H1 (cell line): ENCODE results near the gene SNAP47. TPM values are rescaled to one million over a fixed set of nuclear protein-coding genes. Genes with fewer than 3 reads are reported as not detected.

Experiments
- CTCF ChIA-PET: fragments of 300-600 bp; sonication (Branson Sonifier 250); formaldehyde crosslinking; loops from one replicate; lab custom pipeline; 2021; ENCODE audit not compliant: partially characterized antibody; lab: Charles Lee
- POLR2A ChIA-PET: fragments of 300-600 bp; sonication (Branson Sonifier 250); formaldehyde crosslinking; loops from one replicate; lab custom pipeline; 2021; ENCODE audit warnings: inconsistent platforms; ENCODE audit not compliant: partially characterized antibody; lab: Charles Lee
- DNase-seq, 2 experiments: peaks; one replicate each; pipeline versions ENCODE4 v3.0.0 to v3.0.0-alpha.2; 2010 to 2022; ENCODE audit warnings: low spot score in 2 of 2, low read depth in 1 of 2, mixed read lengths in 1 of 2
- FAIRE-seq: peaks from 2 replicates; lab custom pipeline; 2011; peaks lifted over from hg19 to GRCh38; lab: Jason Lieb, UNC
- H2AFZ ChIP-seq: 2 replicates; pipeline ENCODE4 v1.8.1; 2012; ENCODE audit warnings: low read length, inconsistent platforms
- H2AK5ac ChIP-seq: 2 replicates; pipeline ENCODE4 v1.6.1; 2013; ENCODE audit warnings: low read depth, low read length
- H2BK120ac ChIP-seq: replicated peaks from 2 replicates; pipeline ENCODE3; 2013; ENCODE audit warnings: low read depth, low read length, inconsistent platforms
- H2BK12ac ChIP-seq: 2 replicates; pipeline ENCODE4 v1.6.1; 2013; ENCODE audit warnings: low read depth, low read length
- H2BK15ac ChIP-seq: 2 replicates; pipeline ENCODE4 v1.6.1; 2013; ENCODE audit warnings: low read length
- H2BK20ac ChIP-seq: 2 replicates; pipeline ENCODE4 v1.6.1; 2013; ENCODE audit warnings: low read length
- H2BK5ac ChIP-seq: 2 replicates; pipeline ENCODE4 v1.6.1; 2013; ENCODE audit warnings: low read depth, low read length
- H3K14ac ChIP-seq: 2 replicates; pipeline ENCODE4 v1.6.1; 2013; ENCODE audit warnings: inconsistent platforms; ENCODE audit not compliant: insufficient read length
- H3K18ac ChIP-seq: 2 replicates; pipeline ENCODE4 v1.6.1; 2013; ENCODE audit warnings: low read length; ENCODE audit errors: extremely low read depth
- H3K23ac ChIP-seq: 2 replicates; pipeline ENCODE4 v1.6.1; 2013; ENCODE audit warnings: inconsistent platforms; ENCODE audit not compliant: insufficient read length
- H3K23me2 ChIP-seq: 2 replicates; pipeline ENCODE4 v1.6.1; 2013; ENCODE audit warnings: low read depth, low read length
- H3K27ac ChIP-seq: 2 replicates; pipeline ENCODE4 v1.6.1; 2011; ENCODE audit warnings: low read depth, low read length, inconsistent platforms
- H3K27me3 ChIP-seq, 4 experiments: replicated peaks in 1 of 4; 1 replicate in 1 of 4; 2 replicates in 3 of 4; pipeline versions ENCODE4 v1.6.1 to v1.8.1; 2011 to 2013; ENCODE audit warnings: low read length in 3 of 4, mild to moderate bottlenecking in 3 of 4, inconsistent platforms in 2 of 4, mixed read lengths in 2 of 4, moderate library complexity in 1 of 4; ENCODE audit not compliant: control insufficient read depth in 3 of 4, insufficient read depth in 3 of 4; ENCODE audit errors: extremely low read depth in 1 of 4
- H3K36me3 ChIP-seq, 4 experiments: 2 replicates each; pipeline versions ENCODE4 v1.6.1 to v1.8.1; 2011 to 2013; ENCODE audit warnings: mild to moderate bottlenecking in 4 of 4, low read length in 3 of 4, moderate library complexity in 2 of 4, control low read depth in 1 of 4, inconsistent platforms in 1 of 4; ENCODE audit not compliant: insufficient read depth in 4 of 4, control insufficient read depth in 2 of 4
- H3K4ac ChIP-seq: replicated peaks from 2 replicates; pipeline ENCODE3; 2013; ENCODE audit warnings: low read length, low read depth, mixed read lengths, inconsistent platforms; ENCODE audit not compliant: insufficient read length
- H3K4me1 ChIP-seq, 4 experiments: replicated peaks in 1 of 4; 1 replicate in 1 of 4; 2 replicates in 3 of 4; pipeline versions ENCODE4 v1.6.1 to v1.8.1; 2011 to 2013; ENCODE audit warnings: low read length in 3 of 4, inconsistent platforms in 2 of 4, mixed read lengths in 1 of 4; ENCODE audit not compliant: insufficient read depth in 4 of 4, control insufficient read depth in 3 of 4
- H3K4me2 ChIP-seq, 2 experiments: 2 replicates each; pipeline versions ENCODE4 v1.6.1 to v1.8.1; 2011 to 2013; ENCODE audit warnings: low read depth in 2 of 2, low read length in 2 of 2, control low read depth in 1 of 2, inconsistent platforms in 1 of 2, mild to moderate bottlenecking in 1 of 2; ENCODE audit not compliant: insufficient read depth in 1 of 2
- H3K4me3 ChIP-seq, 4 experiments: fragments of 200-600, 300-600 bp in 1 of 4; sonication (generic), shearing (Covaris generic), sonication (Bioruptor Twin) in 1 of 4; 2 replicates each; pipeline versions ENCODE4 v1.5.1 to v1.8.1; 2011 to 2016; ENCODE audit warnings: low read length in 4 of 4, low read depth in 3 of 4, control low read depth in 2 of 4, inconsistent platforms in 2 of 4, mild to moderate bottlenecking in 2 of 4, mixed read lengths in 1 of 4, moderate library complexity in 1 of 4; ENCODE audit not compliant: insufficient read depth in 2 of 4; ENCODE audit errors: extremely low read depth in 1 of 4
- H3K56ac ChIP-seq: replicated peaks from 2 replicates; pipeline ENCODE3; 2013; ENCODE audit warnings: low read depth, mild to moderate bottlenecking, mixed read lengths, low read length, inconsistent platforms; ENCODE audit not compliant: insufficient read length
- H3K79me1 ChIP-seq: 2 replicates; pipeline ENCODE4 v1.6.1; 2013; ENCODE audit warnings: low read depth, low read length, control low read depth
- H3K79me2 ChIP-seq, 2 experiments: 2 replicates each; pipeline versions ENCODE4 v1.6.1 to v1.8.1; 2012 to 2013; ENCODE audit warnings: low read length in 2 of 2, mild to moderate bottlenecking in 2 of 2, inconsistent platforms in 1 of 2; ENCODE audit not compliant: insufficient read depth in 2 of 2, control insufficient read depth in 1 of 2
- H3K9ac ChIP-seq, 4 experiments: replicated peaks in 1 of 4; 1 replicate in 1 of 4; 2 replicates in 3 of 4; pipeline versions ENCODE4 v1.6.1 to v1.8.1; 2011 to 2013; ENCODE audit warnings: low read depth in 3 of 4, low read length in 3 of 4, control low read depth in 2 of 4, mild to moderate bottlenecking in 2 of 4, moderate library complexity in 2 of 4, inconsistent platforms in 1 of 4; ENCODE audit errors: extremely low read depth in 1 of 4
- H3K9me3 ChIP-seq, 2 experiments: 2 replicates each; pipeline versions ENCODE4 v1.6.1 to v1.8.1; 2012 to 2013; ENCODE audit warnings: mild to moderate bottlenecking in 2 of 2, moderate library complexity in 2 of 2, control low read depth in 1 of 2, inconsistent platforms in 1 of 2, low read depth in 1 of 2, low read length in 1 of 2, mixed read lengths in 1 of 2; ENCODE audit not compliant: insufficient read depth in 2 of 2
- H4K20me1 ChIP-seq, 2 experiments: replicated peaks in 1 of 2; 2 replicates each; pipeline versions ENCODE3 to v1.8.1; 2011 to 2013; ENCODE audit warnings: inconsistent platforms in 2 of 2, low read length in 2 of 2, mild to moderate bottlenecking in 1 of 2; ENCODE audit not compliant: insufficient read depth in 2 of 2, control insufficient read depth in 1 of 2
- H4K5ac ChIP-seq: 2 replicates; pipeline ENCODE4 v1.6.1; 2013; ENCODE audit warnings: low read length, low read depth, mixed read lengths, inconsistent platforms; ENCODE audit not compliant: insufficient read length
- H4K8ac ChIP-seq: 2 replicates; pipeline ENCODE4 v1.8.0; 2013; ENCODE audit warnings: mild to moderate bottlenecking, moderate library complexity, low read length, inconsistent platforms; ENCODE audit not compliant: insufficient read depth; ENCODE audit errors: extremely low read depth
- H4K91ac ChIP-seq: replicated peaks from 2 replicates; pipeline ENCODE3; 2013; ENCODE audit warnings: low read length, mixed read lengths, inconsistent platforms; ENCODE audit not compliant: insufficient read length
- ASH2L ChIP-seq: fragments of 200-600, 300-600 bp; sonication (generic); IDR thresholded peaks from one replicate; pipeline ENCODE4 v1.7.1; 2017; ENCODE audit warnings: low read length
- FOSL1 ChIP-seq: IDR thresholded peaks from 2 replicates; pipeline ENCODE4 v1.6.1; 2011; ENCODE audit warnings: mild to moderate bottlenecking, low read depth, low read length, moderate library complexity; ENCODE audit not compliant: insufficient read depth
- HDAC2 ChIP-seq, 2 experiments: fragments of 300-600 bp in 1 of 2; sonication (generic) in 1 of 2; IDR thresholded peaks; 2 replicates each; pipeline ENCODE4 v1.6.1; 2011 to 2012; ENCODE audit warnings: low read depth in 2 of 2, low read length in 2 of 2, mild to moderate bottlenecking in 2 of 2, moderate library complexity in 2 of 2, borderline replicate concordance in 1 of 2, inconsistent platforms in 1 of 2
- KDM4A ChIP-seq: IDR thresholded peaks from one replicate; pipeline ENCODE4 v1.7.1; 2012; ENCODE audit warnings: low read depth, mild to moderate bottlenecking, moderate library complexity, low read length, inconsistent platforms; ENCODE audit not compliant: severe bottlenecking
- KDM5A ChIP-seq: fragments of 200-600 bp; IDR thresholded peaks from 2 replicates; pipeline ENCODE4 v1.7.1; 2012; ENCODE audit warnings: mild to moderate bottlenecking, low read length, inconsistent platforms, mixed read lengths
- NRF1 ChIP-seq: IDR thresholded peaks from 2 replicates; pipeline ENCODE4 v1.6.1; 2011; ENCODE audit warnings: mild to moderate bottlenecking, low read depth, low read length, improper control_type of control experiment
- RBBP5 ChIP-seq: IDR thresholded peaks from 2 replicates; pipeline ENCODE4 v1.7.1; 2012; ENCODE audit warnings: low read depth, mild to moderate bottlenecking, inconsistent platforms, low read length, moderate library complexity, borderline replicate concordance
- RNF2 ChIP-seq: fragments of 200-900, 300-1000 bp; sonication (generic); IDR thresholded peaks from 2 replicates; pipeline ENCODE4 v1.7.1; 2016; ENCODE audit warnings: borderline replicate concordance, low read depth, mild to moderate bottlenecking, antibody characterized with exemption, low read length; ENCODE audit not compliant: poor library complexity, severe bottlenecking; ENCODE audit errors: missing control alignments
- SIRT6 ChIP-seq: IDR thresholded peaks from one replicate; pipeline ENCODE4 v1.7.1; 2012; ENCODE audit warnings: low read length, inconsistent platforms
- SUZ12 ChIP-seq: fragments of 200-600 bp; sonication (generic); IDR thresholded peaks from 2 replicates; pipeline ENCODE4 v1.6.1; 2012; ENCODE audit warnings: mild to moderate bottlenecking, inconsistent platforms, low read length, moderate library complexity, mixed read lengths
- TAF1 ChIP-seq: IDR thresholded peaks from 2 replicates; pipeline ENCODE4 v1.6.1; 2011; ENCODE audit warnings: mild to moderate bottlenecking, low read depth, low read length
- TCF12 ChIP-seq: IDR thresholded peaks from 2 replicates; pipeline ENCODE4 v1.6.1; 2011; ENCODE audit warnings: low read depth, mild to moderate bottlenecking, low read length
- TEAD4 ChIP-seq: IDR thresholded peaks from 2 replicates; pipeline ENCODE4 v1.6.1; 2012; ENCODE audit warnings: low read depth, low read length, inconsistent platforms, mixed read lengths
- WGBS, 2 experiments: shearing (Covaris generic) in 1 of 2; methylation state at CpG; one replicate each; pipeline versions ENCODE4 v1.1.6 to v1.1.7; 2013 to 2015; ENCODE audit warnings: low lambda C conversion rate in 2 of 2, mixed read lengths in 2 of 2, inconsistent platforms in 1 of 2, low coverage in 1 of 2, missing lambda C conversion rate in 1 of 2; ENCODE audit not compliant: insufficient replicate concordance in 2 of 2, insufficient coverage in 1 of 2, insufficient read length in 1 of 2; ENCODE audit errors: extremely low coverage in 1 of 2, missing lambda C conversion rate in 1 of 2; 5-methylcytosine and 5-hydroxymethylcytosine counted together
- polyA plus RNA-seq, 7 experiments: library from polyadenylated mRNA; depleted of rRNA in 3 of 7; stranded (reverse) in 5 of 7; unstranded in 2 of 7; fragments of >200 nt in 5 of 7; fragments of 200-250 nt in 2 of 7; gene quantifications; 1 replicate in 5 of 7; 2 replicates in 1 of 7; 4 replicates in 1 of 7; pipeline versions ENCODE4 v1.2.1 to v1.2.3, GENCODE V29; 2011 to 2013; ENCODE audit warnings: missing spikeins in 2 of 7, mixed read lengths in 2 of 7
- total RNA-seq: library from RNA; stranded (reverse); fragmentation: NEBNext Ultra II Directional; extraction: Animal tissue kit (Norgen Biotek cat#: 25700); gene quantifications from 2 replicates; pipeline ENCODE4 v1.2.1, GENCODE V29; 2021

The SNAP47 gene
- total and polyA plus RNA-seq, 2 of the 8 experiments (the other 6 are each of a cell fraction or from before 2014, with no cell fraction given): 37.6 to 42.2 TPM

GRCh38 chr1:227748496-227749182 lies 13.4 kb downstream of the SNAP47 start:
- H3K27ac ChIP-seq: no peak overlapping the region
- no peak overlapping the region for H4K91ac ChIP-seq
- no peak overlapping the region for H3K56ac ChIP-seq
- no peaks in the 10 kb centered on the region for H3K27me3 ChIP-seq
- FAIRE-seq: no peak
- no peak overlapping the region for H4K5ac ChIP-seq
- H3K18ac ChIP-seq: no peak overlapping the region
- peaks cover 4 to 77% of the 10 kb centered on the region in 2 experiments; a peak in 3 of 4 replicates for H3K79me2 ChIP-seq
- H3K36me3 ChIP-seq: peaks cover 0 to 9% (median 3%) of the 10 kb centered on the region in 4 experiments; a peak in 6 of 8 replicates
- no peaks in the 10 kb centered on the region for H3K9me3 ChIP-seq
- ChIA-PET CTCF (interaction anchor here (1.1 kb wide), 1 partner anchor 18 kb away, joined by 3 read pairs; no protein-coding TSS in a partner anchor), POLR2A (no interaction called here)
- H2BK5ac ChIP-seq: no peak overlapping the region
- no peaks in the 10 kb centered on the region for H3K4me1 ChIP-seq
- H3K4me3 ChIP-seq: no peak overlapping the region
- no peaks in the 10 kb centered on the region for H3K23me2 ChIP-seq
- H4K8ac ChIP-seq: no peak overlapping the region
- no peak overlapping the region for H3K23ac ChIP-seq
- H4K20me1 ChIP-seq: peaks cover 21 to 38% of the 10 kb centered on the region in 2 experiments
- no peak overlapping the region for H2AFZ ChIP-seq
- H2BK120ac ChIP-seq: no peak overlapping the region
- H3K9ac ChIP-seq: no peak overlapping the region
- no peak overlapping the region for H2AK5ac ChIP-seq
- no peak overlapping the region for H3K4ac ChIP-seq
- no peak for DNase-seq
- H2BK15ac ChIP-seq: no peak overlapping the region
- no peak overlapping the region for H3K4me2 ChIP-seq
- H3K79me1 ChIP-seq: peaks cover 23% of the 10 kb centered on the region
- no peak overlapping the region for H3K14ac ChIP-seq
- H2BK12ac ChIP-seq: no peak overlapping the region
- no peak overlapping the region for H2BK20ac ChIP-seq
- 88% methylated on average over 7 of the region's 7 CpGs; no CpG with 5 or more reads in 1 of the 2 experiments for WGBS, 2 experiments
- no peak for TF ChIP-seq TCF12
- no peak for TF ChIP-seq KDM5A
- TF ChIP-seq FOSL1: no peak
- no peak for TF ChIP-seq RNF2
- no peak for TF ChIP-seq TAF1
- no peak for TF ChIP-seq NRF1
- no peak for TF ChIP-seq SUZ12
- TF ChIP-seq TEAD4: no peak
- TF ChIP-seq KDM4A: no peak
- no peak for TF ChIP-seq HDAC2 (IDR thresholded peaks at IDR 0.05; ENCODE audit: borderline replicate concordance in 1 of 2, low read depth in 2 of 2, low read length in 2 of 2)
- TF ChIP-seq RBBP5: no peak
- no peak for TF ChIP-seq ASH2L
- TF ChIP-seq SIRT6: no peak
